HEK293 (cell line): Measurements from ENCODE around the gene D2HGDH.

Experiments used
- EGR2 ChIP-seq: fragments of 450-650 bp; formaldehyde crosslinking; IDR thresholded peaks from 2 replicates; pipeline ENCODE4 v1.5.1; 2016; ENCODE audit warnings: low read depth, missing biosample characterization, missing genetic modification characterization
- YY1 ChIP-seq: fragments of 450-650 bp; formaldehyde crosslinking; IDR thresholded peaks from 2 replicates; pipeline ENCODE4 v1.5.1; 2018; ENCODE audit warnings: missing biosample characterization, missing genetic modification characterization
- ZBTB21 ChIP-seq: fragments of 450-650 bp; formaldehyde crosslinking; IDR thresholded peaks from 2 replicates; pipeline ENCODE4 v1.5.1; 2017; ENCODE audit warnings: missing biosample characterization, missing genetic modification characterization
- ZNF140 ChIP-seq: fragments of 450-650 bp; formaldehyde crosslinking; IDR thresholded peaks from 2 replicates; pipeline ENCODE4 v1.5.1; 2016; ENCODE audit warnings: missing biosample characterization, missing genetic modification characterization
- ZNF146 ChIP-seq: fragments of 450-650 bp; formaldehyde crosslinking; IDR thresholded peaks from 2 replicates; pipeline ENCODE4 v1.5.1; 2016; ENCODE audit warnings: missing biosample characterization, missing genetic modification characterization
- ZNF391 ChIP-seq: fragments of 450-650 bp; formaldehyde crosslinking; IDR thresholded peaks from 2 replicates; pipeline ENCODE4 v1.5.1; 2016; ENCODE audit warnings: low read depth, missing biosample characterization, missing genetic modification characterization, borderline replicate concordance
- TF ChIP-seq, protein P1 (sequence below): fragments of 450-650 bp; formaldehyde crosslinking; IDR thresholded peaks from 2 replicates; pipeline ENCODE4 v1.5.1; 2016; ENCODE audit warnings: missing biosample characterization, missing genetic modification characterization
- TF ChIP-seq, protein P2 (sequence below): fragments of 450-650 bp; formaldehyde crosslinking; IDR thresholded peaks from 2 replicates; pipeline ENCODE4 v1.5.1; 2016; ENCODE audit warnings: missing biosample characterization, missing genetic modification characterization
- TF ChIP-seq, protein P3 (sequence below): fragments of 450-650 bp; formaldehyde crosslinking; IDR thresholded peaks from 2 replicates; pipeline ENCODE4 v1.5.1; 2016; ENCODE audit warnings: missing biosample characterization, missing genetic modification characterization

DNA sequence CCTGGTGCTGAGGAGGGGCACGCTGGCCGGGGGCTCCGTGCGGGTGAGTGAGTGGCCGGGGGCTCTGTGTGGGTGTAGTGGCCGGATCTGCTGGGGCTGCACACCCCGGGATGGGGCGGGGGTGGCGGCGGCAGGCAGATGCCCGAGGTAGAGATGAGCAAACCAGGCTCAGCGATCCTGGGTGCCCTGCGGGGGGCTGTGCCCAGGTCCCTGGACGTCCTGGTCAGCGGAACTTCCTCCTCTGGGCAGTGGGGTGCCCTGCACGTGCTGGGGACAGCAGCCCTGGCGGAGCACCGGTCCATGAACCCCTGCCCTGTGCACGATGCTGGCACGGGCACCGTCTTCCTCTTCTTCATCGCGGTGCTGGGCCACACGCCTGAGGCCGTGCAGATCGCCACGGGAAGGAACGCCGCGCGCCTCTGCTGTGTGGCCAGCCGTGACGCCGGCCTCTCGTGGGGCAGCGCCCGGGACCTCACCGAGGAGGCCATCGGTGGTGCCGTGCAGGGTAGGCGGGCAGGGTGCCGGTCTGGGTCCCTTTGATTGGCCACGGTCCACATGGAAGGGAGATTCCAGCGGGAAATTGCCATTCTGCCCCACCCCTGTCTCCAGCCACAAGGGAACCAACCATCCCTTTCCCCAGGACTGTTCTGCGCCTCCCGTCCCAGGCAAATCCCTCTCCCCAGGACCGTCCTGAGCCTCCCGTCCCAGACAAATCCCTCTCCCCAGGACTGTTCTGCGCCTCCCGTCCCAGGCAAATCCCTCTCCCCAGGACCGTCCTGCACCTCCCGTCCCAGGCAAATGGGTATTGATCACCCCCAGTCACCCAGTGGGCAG lies 80.4 kb downstream of the D2HGDH start:
- TF ChIP-seq YY1 (tag by site-specific recombination) (no peak), ZNF140 (tag by site-specific recombination) (no peak), ZNF391 (tag by site-specific recombination) (no peak), EGR2 (tag by site-specific recombination) (no peak), ZBTB21 (tag by site-specific recombination) (no peak), ZNF146 (tag by site-specific recombination) (no peak)
- TF ChIP-seq, protein P1, sequence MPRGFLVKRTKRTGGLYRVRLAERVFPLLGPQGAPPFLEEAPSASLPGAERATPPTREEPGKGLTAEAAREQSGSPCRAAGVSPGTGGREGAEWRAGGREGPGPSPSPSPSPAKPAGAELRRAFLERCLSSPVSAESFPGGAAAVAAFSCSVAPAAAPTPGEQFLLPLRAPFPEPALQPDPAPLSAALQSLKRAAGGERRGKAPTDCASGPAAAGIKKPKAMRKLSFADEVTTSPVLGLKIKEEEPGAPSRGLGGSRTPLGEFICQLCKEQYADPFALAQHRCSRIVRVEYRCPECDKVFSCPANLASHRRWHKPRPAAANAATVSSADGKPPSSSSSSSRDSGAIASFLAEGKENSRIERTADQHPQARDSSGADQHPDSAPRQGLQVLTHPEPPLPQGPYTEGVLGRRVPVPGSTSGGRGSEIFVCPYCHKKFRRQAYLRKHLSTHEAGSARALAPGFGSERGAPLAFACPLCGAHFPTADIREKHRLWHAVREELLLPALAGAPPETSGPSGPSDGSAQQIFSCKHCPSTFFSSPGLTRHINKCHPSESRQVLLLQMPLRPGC (tag by site-specific recombination): no peak
- TF ChIP-seq, protein P2, sequence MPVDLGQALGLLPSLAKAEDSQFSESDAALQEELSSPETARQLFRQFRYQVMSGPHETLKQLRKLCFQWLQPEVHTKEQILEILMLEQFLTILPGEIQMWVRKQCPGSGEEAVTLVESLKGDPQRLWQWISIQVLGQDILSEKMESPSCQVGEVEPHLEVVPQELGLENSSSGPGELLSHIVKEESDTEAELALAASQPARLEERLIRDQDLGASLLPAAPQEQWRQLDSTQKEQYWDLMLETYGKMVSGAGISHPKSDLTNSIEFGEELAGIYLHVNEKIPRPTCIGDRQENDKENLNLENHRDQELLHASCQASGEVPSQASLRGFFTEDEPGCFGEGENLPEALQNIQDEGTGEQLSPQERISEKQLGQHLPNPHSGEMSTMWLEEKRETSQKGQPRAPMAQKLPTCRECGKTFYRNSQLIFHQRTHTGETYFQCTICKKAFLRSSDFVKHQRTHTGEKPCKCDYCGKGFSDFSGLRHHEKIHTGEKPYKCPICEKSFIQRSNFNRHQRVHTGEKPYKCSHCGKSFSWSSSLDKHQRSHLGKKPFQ: no peak
- TF ChIP-seq, protein P3, sequence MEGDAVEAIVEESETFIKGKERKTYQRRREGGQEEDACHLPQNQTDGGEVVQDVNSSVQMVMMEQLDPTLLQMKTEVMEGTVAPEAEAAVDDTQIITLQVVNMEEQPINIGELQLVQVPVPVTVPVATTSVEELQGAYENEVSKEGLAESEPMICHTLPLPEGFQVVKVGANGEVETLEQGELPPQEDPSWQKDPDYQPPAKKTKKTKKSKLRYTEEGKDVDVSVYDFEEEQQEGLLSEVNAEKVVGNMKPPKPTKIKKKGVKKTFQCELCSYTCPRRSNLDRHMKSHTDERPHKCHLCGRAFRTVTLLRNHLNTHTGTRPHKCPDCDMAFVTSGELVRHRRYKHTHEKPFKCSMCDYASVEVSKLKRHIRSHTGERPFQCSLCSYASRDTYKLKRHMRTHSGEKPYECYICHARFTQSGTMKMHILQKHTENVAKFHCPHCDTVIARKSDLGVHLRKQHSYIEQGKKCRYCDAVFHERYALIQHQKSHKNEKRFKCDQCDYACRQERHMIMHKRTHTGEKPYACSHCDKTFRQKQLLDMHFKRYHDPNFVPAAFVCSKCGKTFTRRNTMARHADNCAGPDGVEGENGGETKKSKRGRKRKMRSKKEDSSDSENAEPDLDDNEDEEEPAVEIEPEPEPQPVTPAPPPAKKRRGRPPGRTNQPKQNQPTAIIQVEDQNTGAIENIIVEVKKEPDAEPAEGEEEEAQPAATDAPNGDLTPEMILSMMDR: no peak
